Sigmoid colon (tissue), 4 donors: Measurements from ENCODE around the gene CFAP100.

Experiments used
- CTCF ChIP-seq, 4 experiments: fragments of 450-650 bp in 3 of 4; fragments of 200-600 bp in 1 of 4; IDR thresholded peaks; one replicate each; pipeline ENCODE4 v1.5.1; 2016 to 2019; ENCODE audit warnings: antibody characterized with exemption in 4 of 4, mild to moderate bottlenecking in 3 of 4, moderate library complexity in 2 of 4
- EP300 ChIP-seq, 4 donors: sonication (generic); formaldehyde crosslinking; IDR thresholded peaks; one replicate each; pipeline ENCODE4 v1.6.1; 2017; ENCODE audit warnings: antibody characterized with exemption in 4 of 4
- POLR2A ChIP-seq, 2 donors: fragments of 450-650 bp; IDR thresholded peaks; one replicate each; pipeline ENCODE4 v1.6.1; 2016; ENCODE audit warnings: antibody characterized with exemption in 2 of 2, mild to moderate bottlenecking in 2 of 2, moderate library complexity in 2 of 2
- POLR2AphosphoS5 ChIP-seq, 4 donors: sonication (generic); formaldehyde crosslinking; IDR thresholded peaks; one replicate each; pipeline ENCODE4 v1.6.1; 2017; ENCODE audit warnings: antibody characterized with exemption in 4 of 4

DNA sequence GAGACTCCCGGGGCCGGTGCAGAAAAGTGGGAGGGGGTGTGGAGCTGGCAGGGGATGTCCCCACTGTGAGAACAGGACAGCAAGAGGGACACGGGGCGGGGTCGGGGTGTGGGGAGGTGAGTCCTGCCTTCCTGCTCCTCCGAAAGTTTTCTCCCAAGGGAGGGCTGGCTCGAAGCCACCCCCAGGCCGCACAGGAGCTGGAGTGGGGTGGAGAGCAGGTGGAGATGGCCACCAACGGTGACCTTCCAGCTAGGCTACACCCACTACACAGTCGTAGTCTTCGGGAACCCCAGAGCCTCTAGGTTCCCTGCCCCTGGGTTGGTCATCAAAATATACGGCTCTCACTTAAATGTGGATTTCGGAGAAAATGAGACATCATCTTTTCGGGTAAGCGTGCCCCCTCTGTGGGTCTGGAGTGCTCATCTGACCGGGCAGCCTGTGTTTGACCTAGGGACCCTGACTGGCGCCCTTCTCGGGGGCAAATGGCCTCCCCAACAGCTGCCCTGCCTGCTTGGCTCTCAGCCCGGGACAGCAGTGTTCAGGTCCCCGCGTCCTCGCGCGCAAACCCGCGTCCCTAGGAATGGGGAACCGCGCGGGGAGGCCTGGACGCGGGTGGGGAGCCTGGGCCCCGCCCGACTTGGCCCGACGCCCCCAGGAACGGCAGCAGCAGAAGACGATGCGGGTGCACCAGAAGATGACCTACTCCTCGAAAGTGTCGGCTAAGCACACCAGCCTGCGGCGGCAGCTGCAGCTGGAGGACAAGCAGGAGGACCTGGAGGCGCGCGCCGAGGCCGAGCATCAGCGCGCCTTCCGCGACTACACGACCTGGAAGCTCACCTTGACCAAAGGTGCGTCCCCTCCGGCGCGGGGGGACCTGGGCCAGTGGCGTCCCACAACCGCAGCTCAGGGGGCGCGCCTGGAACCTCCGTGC, 21.2 kb downstream of the CFAP100 start:
- no peak for TF ChIP-seq CTCF (IDR thresholded peaks at IDR 0.05)
- TF ChIP-seq POLR2A (IDR thresholded peaks at IDR 0.05): no peak
- TF ChIP-seq EP300 (IDR thresholded peaks at IDR 0.05): no peak
- no peak for TF ChIP-seq POLR2AphosphoS5 (IDR thresholded peaks at IDR 0.05)
